GM19043 (cell line): ENCODE measurements around the gene CDC45.

Experiments
- ATAC-seq: cut with Tn5 transposase; IDR thresholded peaks from one replicate; pipeline ENCODE4 v1.9.1; 2021; ENCODE audit warnings: low read depth; ENCODE audit not compliant: unreplicated experiment

CDC45 gene

GRCh38 chr22:19448076-19448607 lies 31.6 kb upstream of the CDC45 start:
- no peak for ATAC-seq

GRCh38 chr22:19448739-19449421 lies 30.8 kb upstream of the CDC45 start:
- no peak for ATAC-seq

- no peak for ATAC-seq
Measured at GRCh38 chr22:19449422-19449767, 30.3 kb upstream of the CDC45 start.

- no peak for ATAC-seq
Measured at GRCh38 chr22:19450363-19451175, 29.2 kb upstream of the CDC45 start.

- ATAC-seq: no peak
Measured at GRCh38 chr22:19451570-19451969, 28.1 kb upstream of the CDC45 start.

GRCh38 chr22:19453718-19454117 lies 26.0 kb upstream of the CDC45 start:
- ATAC-seq: no peak

- no peak for ATAC-seq
Measured at GRCh38 chr22:19454156-19454555, 25.6 kb upstream of the CDC45 start.

- ATAC-seq: no peak
Measured at GRCh38 chr22:19455033-19455432, 24.7 kb upstream of the CDC45 start.

- no peak for ATAC-seq
Measured at GRCh38 chr22:19455585-19456370, 23.9 kb upstream of the CDC45 start.

- no peak for ATAC-seq
Measured at GRCh38 chr22:19456541-19456940, 23.2 kb upstream of the CDC45 start.

GRCh38 chr22:19457828-19458428 lies 21.8 kb upstream of the CDC45 start:
- ATAC-seq: no peak

- ATAC-seq: no peak
Measured at GRCh38 chr22:19460036-19460435, 19.7 kb upstream of the CDC45 start.

GRCh38 chr22:19461506-19461905 lies 18.2 kb upstream of the CDC45 start:
- no peak for ATAC-seq

- no peak for ATAC-seq
Measured at GRCh38 chr22:19463008-19463407, 16.7 kb upstream of the CDC45 start.

GRCh38 chr22:19463491-19464469 lies 15.9 kb upstream of the CDC45 start:
- no peak for ATAC-seq

GRCh38 chr22:19464546-19464945 lies 15.2 kb upstream of the CDC45 start:
- ATAC-seq: no peak

GRCh38 chr22:19464975-19465374 lies 14.7 kb upstream of the CDC45 start:
- ATAC-seq: no peak

- ATAC-seq: no peak
Measured at GRCh38 chr22:19466126-19466716, 13.5 kb upstream of the CDC45 start.
